Lower leg skin (tissue), 3 donors: Measurements from ENCODE around the gene SRGAP1.

Source experiments
- POLR2A ChIP-seq, 2 donors: fragments of 450-650 bp; IDR thresholded peaks; one replicate each; pipeline ENCODE4 v1.6.1; 2016 to 2017; ENCODE audit warnings: antibody characterized with exemption in 2 of 2, mild to moderate bottlenecking in 1 of 2, moderate library complexity in 1 of 2
- TF ChIP-seq, protein P1 (sequence below), 3 donors: fragments of 450-650 bp; IDR thresholded peaks; one replicate each; pipeline ENCODE4 v1.5.1; 2016; ENCODE audit warnings: antibody characterized with exemption in 3 of 3, mild to moderate bottlenecking in 3 of 3, moderate library complexity in 2 of 3

DNA sequence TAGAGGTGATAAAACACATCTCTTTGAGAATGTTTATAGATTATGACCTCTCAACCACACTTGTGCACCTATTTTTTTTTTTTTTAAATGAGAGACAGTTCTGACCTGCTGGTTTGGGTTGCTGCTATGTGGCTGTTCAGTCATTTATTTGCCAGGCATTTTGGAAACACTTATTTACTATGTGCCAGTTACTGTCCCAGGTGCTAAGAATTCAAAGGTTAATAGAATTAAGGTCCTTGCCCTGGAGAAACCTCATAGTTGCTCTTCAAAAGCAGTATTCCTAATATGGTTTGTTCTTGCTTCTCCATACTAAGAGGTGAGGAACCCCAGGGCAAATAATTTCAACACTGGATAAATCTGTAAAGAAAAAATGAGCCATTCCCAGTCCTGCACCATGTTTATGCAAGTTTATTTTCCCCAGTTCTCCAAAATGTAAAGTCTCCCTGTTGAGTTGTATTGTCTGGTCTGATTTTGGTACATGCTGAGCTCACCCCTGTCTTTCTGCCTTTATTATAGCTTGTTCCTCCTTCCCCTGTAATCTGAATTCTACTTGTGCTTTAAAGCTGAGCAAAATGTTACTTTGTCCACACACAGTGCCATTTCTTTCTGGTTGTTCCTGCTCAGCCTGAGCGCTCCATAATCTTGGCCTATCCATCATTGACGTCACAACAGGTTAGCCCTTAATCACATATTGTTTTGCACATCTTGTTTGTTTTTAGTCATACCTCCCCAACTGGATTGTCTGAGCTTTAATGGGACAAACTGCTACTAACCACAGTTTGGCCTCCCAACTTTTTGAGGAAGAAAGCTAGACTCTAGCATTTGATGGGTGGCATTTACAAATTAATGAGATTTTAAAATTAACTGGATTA lies 56.7 kb downstream of the SRGAP1 start:
- TF ChIP-seq, protein P1, sequence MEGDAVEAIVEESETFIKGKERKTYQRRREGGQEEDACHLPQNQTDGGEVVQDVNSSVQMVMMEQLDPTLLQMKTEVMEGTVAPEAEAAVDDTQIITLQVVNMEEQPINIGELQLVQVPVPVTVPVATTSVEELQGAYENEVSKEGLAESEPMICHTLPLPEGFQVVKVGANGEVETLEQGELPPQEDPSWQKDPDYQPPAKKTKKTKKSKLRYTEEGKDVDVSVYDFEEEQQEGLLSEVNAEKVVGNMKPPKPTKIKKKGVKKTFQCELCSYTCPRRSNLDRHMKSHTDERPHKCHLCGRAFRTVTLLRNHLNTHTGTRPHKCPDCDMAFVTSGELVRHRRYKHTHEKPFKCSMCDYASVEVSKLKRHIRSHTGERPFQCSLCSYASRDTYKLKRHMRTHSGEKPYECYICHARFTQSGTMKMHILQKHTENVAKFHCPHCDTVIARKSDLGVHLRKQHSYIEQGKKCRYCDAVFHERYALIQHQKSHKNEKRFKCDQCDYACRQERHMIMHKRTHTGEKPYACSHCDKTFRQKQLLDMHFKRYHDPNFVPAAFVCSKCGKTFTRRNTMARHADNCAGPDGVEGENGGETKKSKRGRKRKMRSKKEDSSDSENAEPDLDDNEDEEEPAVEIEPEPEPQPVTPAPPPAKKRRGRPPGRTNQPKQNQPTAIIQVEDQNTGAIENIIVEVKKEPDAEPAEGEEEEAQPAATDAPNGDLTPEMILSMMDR (IDR thresholded peaks at IDR 0.05): no peak
- no peak for TF ChIP-seq POLR2A (IDR thresholded peaks at IDR 0.05)
